Smooth muscle cell (in vitro differentiated cells): ENCODE results near the gene TCEAL3. TPM values are rescaled to one million over a fixed set of nuclear protein-coding genes. Genes with fewer than 3 reads are reported as not detected.
A peak's percentile ranks its signal among the peaks of the same experiment; 100 is the strongest.

ENCODE experiments used
- DNase-seq: peaks from one replicate; lab custom pipeline; 2025; ENCODE audit not compliant: unreplicated experiment; lab: John Stamatoyannopoulos, UW
- H2AFZ ChIP-seq: fragments of 200-600 bp; sonication (generic); 2 replicates; pipeline ENCODE4 v1.6.0; 2016; ENCODE audit warnings: antibody characterized with exemption, low read depth, mild to moderate bottlenecking
- H3F3A ChIP-seq: fragments of 200-600 bp; sonication (generic); 2 replicates; pipeline ENCODE4 v1.6.0; 2017; ENCODE audit warnings: antibody characterized with exemption, low read depth
- H3K27ac ChIP-seq: fragments of 200-600 bp; sonication (generic); 2 replicates; pipeline ENCODE4 v1.5.1; 2016; ENCODE audit warnings: low read depth, mild to moderate bottlenecking
- H3K27me3 ChIP-seq: fragments of 200-600 bp; sonication (generic); 2 replicates; pipeline ENCODE4 v1.6.1; 2016; ENCODE audit warnings: low read depth, mild to moderate bottlenecking
- H3K36me3 ChIP-seq: fragments of 200-600 bp; sonication (generic); 2 replicates; pipeline ENCODE4 v1.5.1; 2016; ENCODE audit warnings: low read depth
- H3K4me1 ChIP-seq: fragments of 200-600 bp; sonication (generic); 2 replicates; pipeline ENCODE4 v1.5.1; 2016; ENCODE audit warnings: low read depth
- H3K4me2 ChIP-seq: fragments of 200-600 bp; sonication (generic); 2 replicates; pipeline ENCODE4 v1.6.0; 2016; ENCODE audit warnings: mild to moderate bottlenecking
- H3K4me3 ChIP-seq: fragments of 200-600 bp; sonication (generic); 2 replicates; pipeline ENCODE4 v1.5.1; 2016; ENCODE audit warnings: mild to moderate bottlenecking
- H3K79me2 ChIP-seq: fragments of 200-600 bp; sonication (generic); 2 replicates; pipeline ENCODE4 v1.6.0; 2016; ENCODE audit warnings: low read depth, mild to moderate bottlenecking
- H3K9ac ChIP-seq: fragments of 200-600 bp; sonication (generic); 2 replicates; pipeline ENCODE4 v1.6.0; 2016; ENCODE audit warnings: low read depth
- H3K9me3 ChIP-seq: fragments of 200-600 bp; sonication (generic); replicated peaks from 2 replicates; pipeline ENCODE4 v1.5.1; 2016; ENCODE audit warnings: low read depth
- H4K20me1 ChIP-seq: fragments of 200-600 bp; sonication (generic); 2 replicates; pipeline ENCODE4 v1.6.0; 2016; ENCODE audit warnings: low read depth
- WGBS: methylation state at CpG from one replicate; pipeline ENCODE4 v1.1.7; 2016; ENCODE audit warnings: low lambda C conversion rate; 5-methylcytosine and 5-hydroxymethylcytosine counted together
- polyA plus RNA-seq: library from polyadenylated mRNA; unstranded; fragments of >200 nt; fragmentation: Nextera tagmentation; extraction: Ambion mirVana; gene quantifications from 2 replicates; pipeline ENCODE4 v1.2.1, GENCODE V29; 2016
- total RNA-seq: library from RNA; depleted of rRNA; stranded (reverse); fragments of >200 nt; gene quantifications from 2 replicates; pipeline ENCODE4 v1.2.3, GENCODE V29; 2014
- TF ChIP-seq, protein P1 (sequence below): fragments of 200-600 bp; sonication (generic); IDR thresholded peaks from 2 replicates; pipeline ENCODE4 v1.5.1; 2017; ENCODE audit warnings: borderline replicate concordance, mild to moderate bottlenecking, antibody characterized with exemption; ENCODE audit not compliant: insufficient read depth, poor library complexity, severe bottlenecking

TCEAL3 gene
- total and polyA plus RNA-seq, 2 experiments from 2014 or later: 14.0 to 52.4 TPM

- H3K79me2 ChIP-seq: no peaks in the 10 kb centered on the region
- no peaks in the 10 kb centered on the region for H3K9me3 ChIP-seq
- TF ChIP-seq, protein P1, sequence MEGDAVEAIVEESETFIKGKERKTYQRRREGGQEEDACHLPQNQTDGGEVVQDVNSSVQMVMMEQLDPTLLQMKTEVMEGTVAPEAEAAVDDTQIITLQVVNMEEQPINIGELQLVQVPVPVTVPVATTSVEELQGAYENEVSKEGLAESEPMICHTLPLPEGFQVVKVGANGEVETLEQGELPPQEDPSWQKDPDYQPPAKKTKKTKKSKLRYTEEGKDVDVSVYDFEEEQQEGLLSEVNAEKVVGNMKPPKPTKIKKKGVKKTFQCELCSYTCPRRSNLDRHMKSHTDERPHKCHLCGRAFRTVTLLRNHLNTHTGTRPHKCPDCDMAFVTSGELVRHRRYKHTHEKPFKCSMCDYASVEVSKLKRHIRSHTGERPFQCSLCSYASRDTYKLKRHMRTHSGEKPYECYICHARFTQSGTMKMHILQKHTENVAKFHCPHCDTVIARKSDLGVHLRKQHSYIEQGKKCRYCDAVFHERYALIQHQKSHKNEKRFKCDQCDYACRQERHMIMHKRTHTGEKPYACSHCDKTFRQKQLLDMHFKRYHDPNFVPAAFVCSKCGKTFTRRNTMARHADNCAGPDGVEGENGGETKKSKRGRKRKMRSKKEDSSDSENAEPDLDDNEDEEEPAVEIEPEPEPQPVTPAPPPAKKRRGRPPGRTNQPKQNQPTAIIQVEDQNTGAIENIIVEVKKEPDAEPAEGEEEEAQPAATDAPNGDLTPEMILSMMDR: no peak
- H2AFZ ChIP-seq: no peak overlapping the region
- 79% methylated on average over 1 of the region's 1 CpG for WGBS
- no peak overlapping the region for H3K4me3 ChIP-seq
- no peak overlapping the region for H3K4me2 ChIP-seq
- H3F3A ChIP-seq: no peaks in the 10 kb centered on the region
- no peaks in the 10 kb centered on the region for H3K4me1 ChIP-seq
- H4K20me1 ChIP-seq: no peaks in the 10 kb centered on the region
- H3K27me3 ChIP-seq: no peaks in the 10 kb centered on the region
- no peak overlapping the region for H3K9ac ChIP-seq
- H3K27ac ChIP-seq: no peak overlapping the region
- H3K36me3 ChIP-seq: no peaks in the 10 kb centered on the region
- DNase-seq: no peak
Measured at GRCh38 chrX:103573202-103573601, 34.6 kb upstream of the TCEAL3 start.

GRCh38 chrX:103584596-103584995 is 23.2 kb upstream of the TCEAL3 start:
- Histone ChIP-seq H3K4me2 (peak overlapping the region; percentile 90), H4K20me1 (no peaks in the 10 kb centered on the region), H3K4me3 (peak overlapping the region; percentile 79), H3K9me3 (no peaks in the 10 kb centered on the region), H3F3A (no peaks in the 10 kb centered on the region), H3K4me1 (no peaks in the 10 kb centered on the region), H3K79me2 (no peaks in the 10 kb centered on the region), H2AFZ (peak overlapping the region; percentile 96), H3K9ac (no peak overlapping the region), H3K36me3 (no peaks in the 10 kb centered on the region), H3K27me3 (peaks cover 4% of the 10 kb centered on the region), H3K27ac (no peak overlapping the region)
- WGBS: 76% methylated on average over 3 of the region's 3 CpGs
- no peak for DNase-seq
- TF ChIP-seq, protein P1: no peak

GRCh38 chrX:103585411-103586313 is 22.1 kb upstream of the TCEAL3 start, which contains the start of gene TCEAL4:
Gene TCEAL4, plus strand, starts transcription at chrX:103585515. Its CDS starts 1,161 bp downstream, at chrX:103586676.
- H3K9me3 ChIP-seq: no peaks in the 10 kb centered on the region
- no peaks in the 10 kb centered on the region for H3F3A ChIP-seq
- peak within 1 kb of the TSS; percentile 19 for H3K27ac ChIP-seq
- no peaks in the 10 kb centered on the region for H3K27me3 ChIP-seq
- peak within 1 kb of the TSS; percentile 90 for H3K4me2 ChIP-seq
- H2AFZ ChIP-seq: peak within 1 kb of the TSS; percentile 96
- whole genome bisulfite sequencing: 35% methylated on average over 55 of the region's 56 CpGs
- H3K9ac ChIP-seq: peak within 1 kb of the TSS; percentile 57
- peak; percentile 4 for DNase-seq
- no peaks in the 10 kb centered on the region for H4K20me1 ChIP-seq
- TF ChIP-seq, protein P1: no peak
- H3K4me1 ChIP-seq: no peaks in the 10 kb centered on the region
- H3K79me2 ChIP-seq: no peaks in the 10 kb centered on the region
- no peaks in the 10 kb centered on the region for H3K36me3 ChIP-seq
- peak within 1 kb of the TSS; percentile 79 for H3K4me3 ChIP-seq

DNA sequence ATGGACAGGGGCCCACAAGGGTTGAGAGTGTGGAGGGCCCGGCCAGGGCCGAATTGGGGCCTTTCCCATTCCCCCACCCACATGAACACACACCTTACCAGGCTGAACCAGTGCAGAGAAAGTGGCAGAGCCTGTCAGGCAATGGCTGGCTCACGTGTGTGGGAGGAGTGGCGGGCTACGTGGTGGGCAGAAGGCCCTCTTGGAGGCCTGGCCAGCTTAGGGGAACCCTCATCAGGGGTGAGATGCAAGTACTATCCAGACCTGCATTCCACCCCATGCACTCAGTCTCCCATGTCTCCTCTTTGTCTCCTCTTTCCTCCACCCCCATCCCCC is 21.5 kb upstream of the TCEAL3 start:
- H4K20me1 ChIP-seq: no peaks in the 10 kb centered on the region
- no peak for DNase-seq
- H3K4me2 ChIP-seq: peak overlapping the region; percentile 90
- no peaks in the 10 kb centered on the region for H3K36me3 ChIP-seq
- H3K9me3 ChIP-seq: no peaks in the 10 kb centered on the region
- peak overlapping the region; percentile 96 for H2AFZ ChIP-seq
- H3K27me3 ChIP-seq: no peaks in the 10 kb centered on the region
- no peaks in the 10 kb centered on the region for H3K4me1 ChIP-seq
- H3K4me3 ChIP-seq: peak overlapping the region; percentile 79
- TF ChIP-seq, protein P1: no peak
- WGBS: 46% methylated on average over 5 of the region's 5 CpGs
- peak overlapping the region; percentile 19 for H3K27ac ChIP-seq
- no peaks in the 10 kb centered on the region for H3F3A ChIP-seq
- H3K79me2 ChIP-seq: no peaks in the 10 kb centered on the region
- H3K9ac ChIP-seq: peak overlapping the region; percentile 57
